ENCODE data around the gene CFAP298.
"Not testable (repeated sequence)": the region's sequence is repeated elsewhere in the genome, so short reads cannot be mapped to it uniquely, and the experiment has no call there.

The CFAP298 gene, protein sequence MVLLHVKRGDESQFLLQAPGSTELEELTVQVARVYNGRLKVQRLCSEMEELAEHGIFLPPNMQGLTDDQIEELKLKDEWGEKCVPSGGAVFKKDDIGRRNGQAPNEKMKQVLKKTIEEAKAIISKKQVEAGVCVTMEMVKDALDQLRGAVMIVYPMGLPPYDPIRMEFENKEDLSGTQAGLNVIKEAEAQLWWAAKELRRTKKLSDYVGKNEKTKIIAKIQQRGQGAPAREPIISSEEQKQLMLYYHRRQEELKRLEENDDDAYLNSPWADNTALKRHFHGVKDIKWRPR

DNA sequence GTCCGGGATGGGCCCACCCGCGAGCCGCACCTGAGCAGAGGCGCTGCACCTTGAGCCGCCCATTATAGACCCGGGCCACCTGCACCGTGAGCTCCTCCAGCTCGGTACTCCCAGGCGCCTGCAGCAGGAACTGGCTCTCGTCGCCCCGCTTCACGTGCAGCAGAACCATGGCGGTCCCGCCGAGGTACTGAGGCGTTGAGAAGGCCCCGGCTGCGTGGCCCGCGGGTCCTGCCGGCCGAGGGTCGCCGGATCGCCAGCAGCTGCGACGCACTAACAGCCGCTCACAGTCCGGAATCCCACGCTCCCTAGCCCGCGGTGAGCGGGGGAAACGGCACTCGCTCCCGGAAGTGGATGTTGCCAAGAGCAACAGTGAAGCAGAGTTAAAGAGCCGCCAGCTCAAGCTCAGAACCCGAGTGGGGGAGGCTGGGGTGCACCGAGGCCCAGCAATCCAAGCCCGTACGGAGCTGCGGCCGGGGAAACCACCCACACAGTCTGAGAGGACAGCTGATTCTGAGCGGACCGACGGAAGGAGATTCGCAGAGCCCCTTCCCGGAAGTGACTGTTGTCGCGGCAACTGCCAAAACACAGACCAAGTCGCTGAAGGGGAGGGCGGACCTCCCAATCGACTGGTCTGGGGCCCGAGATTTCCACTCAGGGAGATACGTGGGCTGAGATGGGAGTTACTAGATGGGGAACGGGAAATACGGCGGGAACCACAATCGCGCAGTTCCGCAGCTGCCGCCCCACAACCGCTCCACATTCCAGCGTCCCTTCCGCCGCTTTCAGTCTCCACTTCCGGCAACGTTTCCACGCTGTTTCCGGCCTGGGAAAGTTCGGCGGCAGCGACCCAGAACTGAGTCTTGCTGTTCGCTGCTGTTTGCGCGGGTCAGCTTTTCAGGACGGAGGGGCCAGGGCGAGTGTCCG is at the start of gene CFAP298:
CFAP298 (minus strand) TSS at position 303 of the 924 bp plus-strand sequence; CDS start at position 169, 134 bp downstream.
- FAIRE-seq: no peak

DNA sequence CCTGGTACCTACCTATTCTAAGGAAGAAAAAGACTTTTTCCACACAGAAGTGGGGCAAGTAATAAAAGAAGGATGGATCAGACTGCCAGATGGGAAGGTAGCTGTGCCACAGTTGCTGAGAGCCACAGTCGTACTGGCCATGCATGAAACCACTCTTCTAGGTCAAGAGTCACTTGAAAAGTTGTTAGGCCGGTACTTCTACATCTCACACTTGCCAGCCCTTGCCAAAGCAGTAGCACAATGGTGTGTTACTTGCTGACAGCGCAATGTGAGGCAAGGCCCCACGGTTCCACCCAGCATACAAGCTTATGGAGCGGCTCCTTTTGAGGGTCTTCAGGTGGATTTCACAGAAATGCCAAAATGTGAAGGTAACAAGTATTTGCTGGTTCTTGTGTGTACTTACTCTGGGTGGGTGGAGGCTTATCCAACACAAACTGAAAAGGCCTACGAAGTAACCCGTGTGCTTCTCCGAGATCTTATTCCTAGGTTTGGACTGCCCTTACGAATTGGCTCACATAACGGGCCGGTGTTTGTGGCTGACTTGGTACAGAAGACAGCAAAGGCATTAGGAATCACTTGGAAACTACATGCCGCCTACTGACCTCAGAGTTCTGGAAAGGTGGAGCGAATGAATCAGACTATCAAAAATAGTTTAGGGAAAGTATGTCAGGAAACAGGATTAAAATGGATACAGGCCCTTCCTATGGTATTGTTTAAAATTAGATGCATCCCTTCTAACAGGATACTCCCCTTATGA is 49.0 kb upstream of the CFAP298 start:
- not testable (repeated sequence) for FAIRE-seq

DNA sequence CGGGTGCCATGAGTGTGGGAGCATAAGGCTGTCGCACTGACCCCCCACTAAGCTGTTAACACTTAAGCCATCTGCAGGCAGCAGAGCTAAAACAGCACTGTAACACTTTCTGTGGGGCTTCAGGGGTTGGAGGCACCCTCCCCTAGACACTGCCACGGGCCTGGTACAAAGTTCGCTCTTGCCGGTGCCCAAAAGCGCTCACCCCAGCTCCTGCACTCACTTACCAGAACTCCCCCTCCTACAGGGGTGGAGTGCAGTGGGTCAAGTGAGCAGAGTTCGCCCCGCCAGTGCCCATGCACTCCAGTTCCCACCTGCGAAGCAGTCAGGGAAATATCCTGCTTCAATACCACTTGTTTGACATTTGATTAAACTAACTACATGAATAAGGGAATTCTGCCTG is 46.3 kb upstream of the CFAP298 start:
- no peak for FAIRE-seq

DNA sequence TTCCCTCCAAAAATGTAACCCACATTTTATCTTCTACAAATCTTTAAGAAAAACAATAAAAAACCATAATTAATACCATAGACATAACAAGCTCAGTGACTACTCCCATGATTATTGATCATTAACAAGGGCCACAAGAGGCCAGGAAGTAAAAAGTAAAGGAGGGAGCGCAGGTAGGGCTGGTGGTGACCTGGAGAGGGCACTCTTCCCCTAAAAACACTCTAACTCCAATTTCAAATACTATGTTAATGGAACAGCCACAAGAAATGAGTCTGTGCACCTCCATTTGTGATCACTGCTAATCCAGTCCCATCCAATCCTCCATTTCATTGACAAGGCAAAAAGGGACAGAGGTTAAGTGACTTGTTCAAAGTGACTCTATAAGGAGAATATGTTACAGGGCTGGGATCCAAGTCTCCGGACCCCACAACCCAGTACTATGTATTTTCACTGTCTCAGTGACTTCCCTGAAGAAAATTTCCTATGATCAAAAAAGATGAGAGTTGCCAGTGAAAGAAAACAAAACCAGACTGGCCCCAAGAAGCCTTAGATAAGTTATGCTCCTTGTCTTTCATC is 41.2 kb upstream of the CFAP298 start:
- no peak for FAIRE-seq

DNA sequence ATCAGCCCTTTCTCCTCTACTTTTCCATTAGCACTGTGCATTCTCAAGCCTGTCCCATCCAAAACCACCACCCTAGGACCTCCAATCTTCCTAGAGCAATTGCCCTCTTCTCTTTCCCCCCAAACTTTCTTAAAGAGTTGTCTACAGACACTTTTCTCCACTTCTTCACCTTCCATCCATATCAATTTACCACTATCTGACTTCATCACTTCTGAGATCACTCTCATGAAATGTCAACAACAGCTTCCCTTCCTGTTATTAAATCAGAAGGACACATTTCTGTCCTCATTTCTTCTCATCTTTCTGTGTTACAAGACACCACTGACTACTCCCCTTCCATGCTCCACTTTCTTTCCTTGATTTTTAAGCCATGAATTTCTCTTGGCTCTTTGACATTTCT is 36.0 kb upstream of the CFAP298 start:
- FAIRE-seq: no peak

DNA sequence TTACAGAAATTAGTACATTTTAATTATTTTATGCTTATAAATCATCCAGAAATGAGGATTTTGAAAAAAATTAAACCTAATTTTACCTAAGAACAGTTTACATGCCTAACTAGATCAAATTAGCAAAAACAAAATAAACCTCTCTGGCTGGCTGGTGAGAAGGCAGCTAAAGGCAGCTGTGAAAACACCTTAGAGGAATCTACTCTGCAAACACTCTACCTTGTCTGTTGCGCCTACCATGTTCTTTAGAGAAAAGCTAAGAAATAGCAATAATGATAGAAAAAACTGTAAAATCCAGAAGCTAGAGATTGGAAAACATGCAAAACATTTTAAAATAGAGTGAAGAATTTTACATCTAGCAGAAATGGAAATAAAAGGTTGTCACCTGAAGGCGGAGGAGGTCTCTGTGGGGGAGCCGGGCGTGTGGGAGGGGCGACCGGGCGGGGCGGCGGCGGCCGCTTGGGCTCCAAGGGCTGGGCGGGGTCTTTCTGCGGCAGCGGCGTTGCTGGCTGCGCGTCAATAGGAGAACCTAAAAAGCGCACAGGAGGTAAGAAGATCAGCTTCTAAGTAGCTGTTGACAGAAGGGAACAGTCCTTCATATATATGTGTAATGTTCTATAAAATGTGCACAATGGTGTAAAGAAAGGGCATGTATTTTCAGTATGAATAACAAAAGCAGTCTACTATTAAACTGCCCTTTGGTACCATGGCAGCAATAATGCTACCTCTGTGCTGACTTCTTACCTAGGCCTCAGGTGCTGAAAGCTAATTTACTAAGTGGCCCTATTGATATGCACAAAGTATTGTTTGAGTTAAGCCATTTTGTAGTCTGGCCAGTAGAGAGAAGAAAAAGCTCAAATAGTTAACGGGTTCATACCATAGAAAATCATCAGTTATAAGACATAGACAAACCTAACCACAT is 33.3 kb upstream of the CFAP298 start:
- no peak for FAIRE-seq

DNA sequence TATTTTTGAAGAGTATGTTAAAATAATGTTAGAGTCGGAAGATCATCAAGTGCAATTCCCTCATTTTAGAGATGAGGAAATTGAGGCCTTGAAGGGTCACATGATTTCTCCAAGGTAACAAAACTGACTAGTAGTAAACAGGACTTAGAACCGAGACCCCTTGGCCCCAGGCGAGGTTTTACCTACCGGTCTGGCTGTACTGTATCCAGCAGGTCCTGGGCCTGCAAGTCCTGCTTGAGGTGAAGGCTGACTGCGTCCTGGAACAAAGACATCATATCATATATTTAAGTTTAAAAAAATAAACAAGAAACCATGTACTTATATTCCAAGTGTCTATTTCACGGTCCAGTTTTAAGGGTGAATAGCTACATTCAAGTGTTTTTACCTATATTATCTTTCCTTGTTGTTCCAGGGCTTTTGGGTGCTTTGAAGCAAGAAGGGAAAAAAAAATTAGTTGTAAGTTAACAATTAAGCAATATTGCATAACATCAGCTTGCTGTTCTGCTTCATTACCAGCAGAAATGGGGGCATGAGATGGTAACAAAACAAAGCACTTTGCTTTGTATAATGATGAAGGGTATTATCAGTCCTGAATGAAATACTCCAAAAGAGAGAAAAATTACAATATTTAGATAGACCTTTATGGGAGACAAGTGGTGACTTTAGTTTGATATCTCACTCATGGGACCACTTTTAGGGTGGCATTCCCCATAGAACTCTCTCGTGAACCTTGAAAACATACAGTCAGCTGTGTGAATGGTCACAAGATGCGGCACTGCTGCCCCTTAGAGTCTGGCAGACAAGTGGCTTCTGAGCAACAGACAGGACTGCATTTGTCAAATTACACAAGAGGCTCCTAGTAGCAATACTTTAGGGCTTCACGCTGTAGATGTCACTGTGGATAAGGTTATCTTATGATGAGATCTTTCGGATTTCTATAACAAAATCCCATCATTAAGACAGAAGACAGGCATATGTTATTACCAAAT is 29.8 kb upstream of the CFAP298 start:
- no peak for FAIRE-seq

DNA sequence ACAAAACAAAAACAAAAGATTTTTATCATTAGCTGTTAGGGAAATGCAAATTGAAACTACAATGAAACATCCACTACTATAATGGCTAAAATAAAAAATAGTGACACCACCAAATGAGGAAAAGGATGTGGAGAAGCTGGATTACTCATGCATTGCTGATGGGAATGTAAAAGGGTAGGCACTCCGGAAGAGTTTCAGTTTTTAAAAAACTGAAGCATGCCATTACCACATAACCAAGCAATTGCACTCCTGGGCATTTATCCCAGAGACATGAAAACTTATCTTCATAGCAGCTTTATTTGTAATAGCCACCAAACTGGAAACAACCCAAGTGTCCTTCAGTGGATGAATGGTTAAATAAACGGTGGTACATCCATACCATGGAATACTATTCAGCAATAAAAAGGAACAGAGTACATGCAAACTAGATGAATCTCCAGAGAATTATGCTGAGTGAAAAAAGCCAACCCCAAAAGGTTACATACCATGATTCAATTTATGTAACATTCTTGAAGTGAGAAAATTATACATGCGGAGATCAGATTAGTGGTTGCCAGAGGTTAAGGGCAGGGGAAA is 14.5 kb upstream of the CFAP298 start:
- FAIRE-seq: no peak

DNA sequence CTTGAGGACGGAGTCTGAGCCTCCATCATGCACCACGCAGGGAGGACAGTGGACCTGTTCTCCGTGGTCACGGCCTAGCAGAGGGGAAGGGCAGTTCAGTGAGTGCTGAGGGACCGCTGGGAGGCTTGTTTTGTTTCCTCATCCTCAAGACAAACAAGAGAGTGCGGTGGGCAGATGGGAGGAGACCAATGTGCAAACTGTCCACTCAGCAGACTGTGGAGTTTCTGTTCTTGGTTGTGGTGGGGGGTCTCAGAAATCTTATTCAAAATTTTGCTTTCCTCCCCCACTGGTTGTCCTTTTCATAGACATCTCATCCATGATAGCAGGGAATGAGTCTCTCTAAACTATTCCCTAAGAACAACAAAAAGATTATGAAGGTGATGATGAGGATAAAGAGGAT is 6.0 kb upstream of the CFAP298 start:
- not testable (repeated sequence) for FAIRE-seq

DNA sequence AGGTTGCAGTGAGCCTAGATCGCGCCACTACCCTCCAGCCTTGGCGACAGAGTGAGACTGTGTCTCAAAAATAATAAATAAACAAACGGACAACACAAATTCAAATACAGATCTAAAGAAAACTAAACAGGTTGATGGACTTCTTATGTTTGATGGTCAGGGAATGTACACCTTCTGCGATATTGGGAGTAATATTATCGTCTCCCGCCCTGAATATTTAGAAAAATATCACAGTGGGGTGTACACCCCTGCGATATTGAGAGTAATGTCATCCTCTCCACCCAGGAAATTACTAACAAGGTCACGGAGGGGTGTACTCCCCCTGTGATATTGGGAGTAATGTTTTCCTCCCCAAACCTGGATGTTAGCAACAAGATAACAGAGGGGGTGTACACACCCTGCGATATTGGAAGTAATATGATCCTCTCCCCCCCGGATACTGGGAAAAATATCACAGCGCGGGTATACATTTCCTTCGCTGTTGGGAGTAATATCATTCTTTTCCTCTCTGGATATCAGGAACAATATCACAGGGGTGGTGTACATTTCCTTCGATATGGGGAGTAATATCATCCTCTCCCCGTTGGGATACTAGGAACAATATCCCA is 1.4 kb upstream of the CFAP298 start:
- no peak for FAIRE-seq

DNA sequence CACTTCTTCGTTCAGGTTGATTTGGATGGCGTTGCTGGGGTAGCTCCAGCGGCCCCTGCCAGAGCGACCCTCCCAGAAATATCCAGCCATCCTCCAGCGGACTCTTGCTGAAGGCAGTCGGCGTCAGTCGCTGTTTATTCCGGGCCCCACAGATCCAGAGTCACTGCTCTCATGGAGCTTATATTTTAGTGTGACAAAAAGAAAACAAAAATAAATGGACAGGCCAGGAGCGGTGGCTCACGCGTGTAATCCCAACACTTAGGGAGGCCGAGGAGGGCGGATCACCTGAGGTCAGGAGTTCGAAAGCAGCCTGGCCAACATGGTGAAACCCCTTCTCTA is 791 bp upstream of the CFAP298 start:
- FAIRE-seq: no peak

DNA sequence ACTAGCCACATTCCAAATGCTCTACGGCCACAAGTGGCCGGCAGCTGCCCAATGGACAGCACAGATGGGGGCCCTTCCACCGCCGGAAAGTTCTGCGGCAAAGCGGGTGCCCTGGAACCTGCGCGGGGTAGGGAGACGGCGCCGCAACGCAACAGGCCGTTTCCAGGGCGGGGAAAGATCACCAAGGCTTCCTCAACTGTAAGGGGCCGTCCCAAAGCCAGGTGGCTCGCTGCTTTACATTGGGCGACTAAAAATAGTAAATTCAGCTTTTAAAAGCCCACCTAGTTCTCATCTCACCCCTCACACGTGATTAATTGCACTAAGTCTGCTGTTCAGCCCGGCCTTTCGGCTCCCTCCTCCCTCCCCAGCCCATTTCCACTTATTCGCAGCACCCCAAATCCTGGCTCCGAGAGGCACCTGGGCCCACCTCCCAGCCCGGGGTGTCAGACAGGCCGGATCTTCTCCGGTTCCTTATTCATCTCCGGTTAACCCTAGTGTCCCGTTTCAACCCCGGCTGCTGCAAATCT is 643 bp downstream of the CFAP298 start:
- no peak for FAIRE-seq

DNA sequence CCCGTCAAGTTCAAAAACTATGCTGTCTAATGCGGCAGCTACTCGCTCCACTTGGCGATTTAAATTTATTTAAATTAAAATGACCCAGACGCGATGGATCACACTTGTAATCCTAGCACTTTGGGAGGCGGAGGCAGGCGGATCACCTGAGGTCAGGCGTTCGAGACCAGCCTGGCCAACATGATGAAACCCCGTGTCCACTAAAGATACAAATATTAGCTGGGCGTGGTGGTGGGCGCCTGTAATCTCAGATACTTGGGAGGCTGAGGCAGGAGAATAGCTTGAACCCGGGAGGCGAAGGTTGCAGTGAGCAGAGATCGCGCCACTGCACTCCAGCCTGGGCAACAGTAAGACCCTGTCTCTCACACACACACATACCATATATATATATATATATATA is 1.2 kb downstream of the CFAP298 start:
- not testable (repeated sequence) for FAIRE-seq

DNA sequence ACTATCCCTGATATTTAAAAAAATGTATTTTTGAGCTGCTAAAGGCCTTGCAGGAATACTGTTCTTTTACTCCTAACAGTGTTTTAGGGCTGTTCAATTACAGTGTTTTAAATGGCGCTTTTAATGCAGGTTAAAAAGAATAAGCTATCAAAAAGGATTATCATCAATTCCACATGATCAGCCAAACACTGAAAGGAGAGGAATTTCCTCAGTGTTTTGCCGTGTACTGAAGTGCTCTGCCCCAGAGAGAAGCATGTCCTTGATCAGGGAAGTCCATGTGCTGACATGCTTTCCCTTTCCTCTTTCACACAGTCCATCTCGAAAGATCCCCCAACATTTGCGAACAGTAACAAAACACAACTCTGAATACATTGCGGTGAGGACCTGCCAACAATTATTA is 3.3 kb downstream of the CFAP298 start:
- FAIRE-seq: no peak

DNA sequence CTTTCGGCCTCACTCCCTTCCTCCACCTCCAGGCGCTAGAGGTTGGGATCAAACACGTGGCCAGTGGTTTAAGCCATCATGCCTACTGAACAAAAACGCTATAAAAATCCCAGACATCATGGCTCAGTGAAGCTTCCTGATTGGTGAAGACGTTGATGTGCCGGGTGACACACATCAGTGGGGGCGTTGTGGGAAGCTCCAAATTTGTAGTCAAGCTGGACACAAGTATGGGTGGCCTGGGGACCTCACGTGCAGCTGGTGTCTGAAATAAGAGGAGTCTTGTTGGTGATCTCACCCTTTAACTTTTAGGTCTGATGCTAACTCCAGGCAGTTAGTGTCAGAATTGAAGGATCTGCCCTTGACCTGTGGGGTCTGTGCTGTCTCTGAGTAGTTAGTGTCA is 6.7 kb downstream of the CFAP298 start:
- FAIRE-seq: no peak

DNA sequence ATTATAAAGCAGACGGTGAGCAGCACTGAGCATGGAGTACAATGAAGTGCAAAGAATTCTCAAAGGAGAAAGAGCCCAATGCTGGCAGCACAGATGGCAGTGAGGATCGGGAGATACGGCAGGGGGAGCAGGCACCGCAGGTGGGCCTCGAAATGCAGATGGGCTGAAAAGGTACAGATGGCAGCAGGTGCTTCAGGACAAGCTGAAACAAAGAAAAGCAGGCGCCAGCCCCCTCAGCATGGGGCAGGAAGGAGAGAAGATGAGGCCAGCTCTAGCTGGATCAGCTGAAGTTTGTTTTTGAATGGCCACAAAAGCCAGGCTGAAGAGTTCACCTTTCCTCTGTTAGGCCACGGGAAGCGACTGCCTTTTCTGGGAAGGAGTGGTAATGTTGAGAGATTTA is 7.7 kb downstream of the CFAP298 start:
- no peak for FAIRE-seq

DNA sequence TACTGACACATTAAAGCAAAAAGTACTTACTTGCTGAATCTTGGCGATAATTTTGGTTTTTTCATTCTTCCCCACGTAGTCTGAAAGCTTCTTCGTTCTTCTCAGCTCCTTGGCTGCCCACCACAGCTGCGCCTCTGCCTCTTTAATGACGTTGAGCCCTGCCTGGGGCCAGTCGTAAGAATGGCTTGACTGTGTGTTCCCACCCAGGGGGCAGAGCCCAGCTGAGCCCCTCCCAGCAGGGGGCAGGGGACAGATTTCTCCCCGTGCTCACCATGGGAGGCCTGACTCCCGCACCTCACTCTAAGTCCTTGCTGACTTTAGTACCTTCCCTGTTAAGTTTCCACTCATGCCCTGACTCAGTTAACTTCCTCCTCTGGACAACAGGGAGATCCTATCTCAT is 9.0 kb downstream of the CFAP298 start:
- FAIRE-seq: no peak

DNA sequence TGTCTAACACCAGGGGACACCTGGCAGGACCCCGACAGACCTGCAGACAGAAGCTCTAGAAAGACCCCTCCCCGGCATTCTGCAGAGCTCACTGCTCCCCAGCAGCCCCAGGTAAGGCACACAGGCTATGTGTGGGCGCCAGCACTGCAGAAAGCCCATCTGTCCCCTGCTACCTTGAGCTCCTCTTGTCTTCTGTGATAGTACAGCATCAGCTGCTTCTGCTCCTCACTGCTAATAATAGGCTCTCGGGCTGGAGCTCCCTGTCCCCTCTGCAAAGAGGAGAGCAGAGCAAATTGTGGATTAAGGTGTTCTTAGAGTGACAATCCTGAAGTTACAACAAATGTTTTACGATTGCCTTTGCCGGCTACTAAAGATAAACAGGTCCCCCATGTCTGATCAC is 10.1 kb downstream of the CFAP298 start:
- FAIRE-seq: no peak

DNA sequence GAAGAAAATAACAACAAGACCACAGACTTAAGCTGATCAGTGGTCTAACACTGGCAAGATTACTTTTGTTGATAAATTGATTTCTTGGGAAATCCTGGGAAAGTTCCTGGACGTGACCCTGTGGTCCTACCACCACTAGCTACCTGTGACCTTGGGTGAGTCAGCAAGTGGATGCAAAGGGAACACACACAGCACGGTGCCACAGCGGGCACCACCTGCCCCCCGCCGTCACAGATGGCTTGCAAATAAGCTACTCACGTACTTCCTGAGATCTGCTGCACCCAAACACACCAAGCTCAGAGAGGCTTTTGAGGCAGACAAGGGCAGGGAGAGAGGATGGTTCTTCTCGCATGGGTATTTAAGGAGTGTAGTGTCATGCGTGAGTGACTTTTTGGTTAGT is 12.7 kb downstream of the CFAP298 start:
- no peak for FAIRE-seq

DNA sequence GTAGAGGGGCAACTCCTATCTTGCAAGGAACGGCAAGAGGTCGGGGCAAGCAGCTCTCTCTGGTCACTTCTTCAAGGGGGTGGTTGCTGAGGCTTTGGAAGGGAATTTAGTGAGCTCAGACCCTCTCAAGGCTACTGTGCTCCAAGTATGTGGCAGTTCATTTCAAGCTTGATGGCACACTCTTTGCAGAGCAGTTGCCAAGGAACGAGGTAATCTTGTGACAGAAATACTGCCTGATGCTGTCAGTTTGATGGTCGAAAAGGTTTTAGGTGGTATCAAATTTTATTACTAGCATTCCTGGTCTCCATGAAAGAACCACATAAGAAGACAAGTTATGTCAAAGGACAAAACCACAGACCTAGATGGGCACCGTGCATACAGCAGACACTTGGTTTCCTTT is 13.1 kb downstream of the CFAP298 start:
- no peak for FAIRE-seq

Measured in colon (tissue), 2 donors.